HepG2 (cell line): ENCODE results near the gene BTBD3. TPM values are rescaled to one million over a fixed set of nuclear protein-coding genes. Genes with fewer than 3 reads are reported as not detected.

ENCODE experiments used
- ATRX ChIP-seq: sonication (generic); formaldehyde crosslinking; IDR thresholded peaks from 2 replicates; pipeline ENCODE4 v1.4.0; 2020; ENCODE audit warnings: missing genetic modification reagents, borderline replicate concordance
- ETS1 ChIP-seq: sonication (generic); formaldehyde crosslinking; IDR thresholded peaks from 2 replicates; pipeline ENCODE4 v1.4.0; 2020; ENCODE audit warnings: missing genetic modification reagents
- ETV6 ChIP-seq: sonication (generic); formaldehyde crosslinking; conservative IDR thresholded peaks from 2 replicates; pipeline ENCODE4 v1.4.0; 2020; ENCODE audit warnings: missing genetic modification reagents
- HNF4A ChIP-seq: sonication (generic); formaldehyde crosslinking; IDR thresholded peaks from 2 replicates; pipeline ENCODE4 v1.4.0; 2020; ENCODE audit warnings: missing genetic modification reagents
- KDM5B ChIP-seq: sonication (generic); formaldehyde crosslinking; IDR thresholded peaks from 2 replicates; pipeline ENCODE4 v1.4.0; 2020; ENCODE audit warnings: missing genetic modification reagents, mild to moderate bottlenecking, borderline replicate concordance
- MAFG ChIP-seq: sonication (generic); formaldehyde crosslinking; IDR thresholded peaks from 2 replicates; pipeline ENCODE4 v1.5.1; 2020; ENCODE audit warnings: mild to moderate bottlenecking, missing genetic modification reagents
- NCOA5 ChIP-seq: sonication (generic); formaldehyde crosslinking; IDR thresholded peaks from 2 replicates; pipeline ENCODE4 v1.4.0; 2020; ENCODE audit warnings: missing genetic modification reagents
- POLR2AphosphoS2 ChIP-seq: IDR thresholded peaks from 2 replicates; pipeline ENCODE4 v1.6.1; 2011; ENCODE audit warnings: low read depth, low read length, improper control_type of control experiment
- RARG ChIP-seq: sonication (generic); formaldehyde crosslinking; IDR thresholded peaks from 2 replicates; pipeline ENCODE4 v1.4.0; 2020; ENCODE audit warnings: low read depth, mild to moderate bottlenecking, missing genetic modification reagents
- SRSF9 ChIP-seq: fragments of 200-400 bp; formaldehyde crosslinking; IDR thresholded peaks from 2 replicates; pipeline ENCODE4 v1.6.1; 2018; ENCODE audit warnings: borderline replicate concordance, mild to moderate bottlenecking, low read depth, low read length; ENCODE audit not compliant: insufficient read depth, poor library complexity, severe bottlenecking
- ZBTB20 ChIP-seq: sonication (generic); formaldehyde crosslinking; IDR thresholded peaks from 2 replicates; pipeline ENCODE4 v1.8.1; 2023; ENCODE audit warnings: missing genetic modification reagents, low read depth, mild to moderate bottlenecking, borderline replicate concordance
- ZFY ChIP-seq: sonication (generic); formaldehyde crosslinking; IDR thresholded peaks from 2 replicates; pipeline ENCODE4 v1.4.0; 2020; ENCODE audit warnings: missing genetic modification reagents
- polyA plus RNA-seq, 8 experiments: library from polyadenylated mRNA; depleted of rRNA in 3 of 8; stranded (reverse) in 7 of 8; unstranded in 1 of 8; fragments of >200 nt; fragmentation: Illumina TruSeq in 4 of 8; extraction: Trizol in 4 of 8; gene quantifications; 2 replicates each; pipeline versions ENCODE4 v1.2.1 to v1.2.3, GENCODE V29; 2011 to 2016; ENCODE audit warnings: low read depth in 4 of 8, missing spikeins in 1 of 8, mixed read lengths in 1 of 8; ENCODE audit not compliant: insufficient read depth in 1 of 8
- total RNA-seq, 5 experiments: library from RNA; depleted of rRNA; stranded (reverse); fragments of >200 nt; fragmentation: Illumina TruSeq; extraction: Trizol; gene quantifications; 2 replicates each; pipeline ENCODE4 v1.2.3, GENCODE V29; 2016; ENCODE audit warnings: low read depth in 1 of 5
- TF ChIP-seq, protein P1 (sequence below): sonication (generic); formaldehyde crosslinking; IDR thresholded peaks from 2 replicates; pipeline ENCODE4 v1.8.0; 2023; ENCODE audit warnings: mild to moderate bottlenecking, missing genetic modification reagents
- TF ChIP-seq, protein P2 (sequence below): sonication (generic); formaldehyde crosslinking; IDR thresholded peaks from 2 replicates; pipeline ENCODE4 v1.5.0; 2020; ENCODE audit warnings: mild to moderate bottlenecking, missing genetic modification reagents
- TF ChIP-seq, protein P3 (sequence below): IDR thresholded peaks from 2 replicates; pipeline ENCODE4 v1.6.1; 2016; ENCODE audit warnings: low read depth, borderline replicate concordance
- TF ChIP-seq, protein P4 (sequence below): sonication (generic); formaldehyde crosslinking; IDR thresholded peaks from 2 replicates; pipeline ENCODE4 v1.4.0; 2020; ENCODE audit warnings: missing genetic modification reagents
- TF ChIP-seq, protein P5 (sequence below): sonication (generic); formaldehyde crosslinking; IDR thresholded peaks from 2 replicates; pipeline ENCODE4 v1.5.1; 2020; ENCODE audit warnings: missing genetic modification reagents, mild to moderate bottlenecking, borderline replicate concordance
- TF ChIP-seq, protein P6 (sequence below): sonication (generic); formaldehyde crosslinking; conservative IDR thresholded peaks from 2 replicates; pipeline ENCODE4 v1.4.0; 2020; ENCODE audit warnings: missing genetic modification reagents

Gene BTBD3
- total and polyA plus RNA-seq, 2 of the 13 experiments (the other 11 are each of a cell fraction or from before 2014, with no cell fraction given) = 32.2 to 41.8 TPM

DNA sequence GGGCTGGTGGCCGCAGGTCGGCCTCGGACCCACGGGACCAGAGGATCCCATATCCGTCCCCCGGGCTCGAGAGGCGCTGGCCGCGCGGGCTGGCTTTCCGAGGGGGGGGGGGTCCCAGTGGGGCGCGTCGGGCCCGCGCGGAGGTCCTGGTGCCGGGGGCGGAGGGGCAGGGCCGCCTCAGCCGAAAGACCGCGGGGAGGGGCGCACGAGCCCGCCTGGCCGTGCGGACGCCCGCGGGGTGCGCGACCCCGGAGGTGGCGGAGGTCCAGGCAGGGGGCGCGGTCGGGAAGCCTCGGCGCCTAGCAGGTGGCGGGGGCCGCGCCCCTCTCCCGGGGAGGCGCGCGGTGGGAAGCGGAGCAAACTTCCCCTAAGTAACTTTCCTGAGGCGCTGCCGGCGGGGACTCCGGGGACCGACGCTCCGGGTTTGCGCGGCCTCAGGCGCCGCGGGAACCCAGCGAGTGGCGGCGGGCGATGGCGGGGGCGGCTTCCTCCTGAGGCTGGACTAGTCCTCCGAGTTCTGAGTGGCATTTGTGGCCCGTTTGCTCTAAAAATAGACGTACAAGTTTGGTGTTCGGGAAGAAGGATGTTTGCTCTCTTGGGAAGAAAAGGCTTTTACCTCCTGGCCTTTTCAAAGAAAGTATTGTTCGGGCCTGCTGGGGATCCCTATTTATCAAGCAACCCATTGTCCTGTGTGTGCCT lies 26.5 kb upstream of the BTBD3 start (continued):
- TF ChIP-seq, protein P1, sequence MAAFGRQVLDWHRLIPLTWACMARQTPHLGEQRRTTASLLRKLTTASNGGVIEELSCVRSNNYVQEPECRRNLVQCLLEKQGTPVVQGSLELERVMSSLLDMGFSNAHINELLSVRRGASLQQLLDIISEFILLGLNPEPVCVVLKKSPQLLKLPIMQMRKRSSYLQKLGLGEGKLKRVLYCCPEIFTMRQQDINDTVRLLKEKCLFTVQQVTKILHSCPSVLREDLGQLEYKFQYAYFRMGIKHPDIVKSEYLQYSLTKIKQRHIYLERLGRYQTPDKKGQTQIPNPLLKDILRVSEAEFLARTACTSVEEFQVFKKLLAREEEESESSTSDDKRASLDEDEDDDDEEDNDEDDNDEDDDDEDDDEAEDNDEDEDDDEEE = peak; percentile 73; the same call in 1 of the 2 replicates
- no peak for TF ChIP-seq NCOA5
- TF ChIP-seq HNF4A (CRISPR knock-in tag) = no peak
- TF ChIP-seq, protein P2, sequence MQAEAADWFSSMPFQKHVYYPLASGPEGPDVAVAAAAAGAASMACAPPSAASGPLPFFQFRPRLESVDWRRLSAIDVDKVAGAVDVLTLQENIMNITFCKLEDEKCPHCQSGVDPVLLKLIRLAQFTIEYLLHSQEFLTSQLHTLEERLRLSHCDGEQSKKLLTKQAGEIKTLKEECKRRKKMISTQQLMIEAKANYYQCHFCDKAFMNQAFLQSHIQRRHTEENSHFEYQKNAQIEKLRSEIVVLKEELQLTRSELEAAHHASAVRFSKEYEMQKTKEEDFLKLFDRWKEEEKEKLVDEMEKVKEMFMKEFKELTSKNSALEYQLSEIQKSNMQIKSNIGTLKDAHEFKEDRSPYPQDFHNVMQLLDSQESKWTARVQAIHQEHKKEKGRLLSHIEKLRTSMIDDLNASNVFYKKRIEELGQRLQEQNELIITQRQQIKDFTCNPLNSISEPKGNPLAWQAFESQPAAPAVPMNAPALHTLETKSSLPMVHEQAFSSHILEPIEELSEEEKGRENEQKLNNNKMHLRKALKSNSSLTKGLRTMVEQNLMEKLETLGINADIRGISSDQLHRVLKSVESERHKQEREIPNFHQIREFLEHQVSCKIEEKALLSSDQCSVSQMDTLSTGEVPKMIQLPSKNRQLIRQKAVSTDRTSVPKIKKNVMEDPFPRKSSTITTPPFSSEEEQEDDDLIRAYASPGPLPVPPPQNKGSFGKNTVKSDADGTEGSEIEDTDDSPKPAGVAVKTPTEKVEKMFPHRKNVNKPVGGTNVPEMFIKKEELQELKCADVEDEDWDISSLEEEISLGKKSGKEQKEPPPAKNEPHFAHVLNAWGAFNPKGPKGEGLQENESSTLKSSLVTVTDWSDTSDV (CRISPR knock-in tag) = 0 out of 2 replicates have a peak, but pooled peaks have one; percentile 45
- no peak for TF ChIP-seq ETV6 (CRISPR knock-in tag)
- no peak for TF ChIP-seq ETS1 (CRISPR knock-in tag)
- TF ChIP-seq, protein P3, sequence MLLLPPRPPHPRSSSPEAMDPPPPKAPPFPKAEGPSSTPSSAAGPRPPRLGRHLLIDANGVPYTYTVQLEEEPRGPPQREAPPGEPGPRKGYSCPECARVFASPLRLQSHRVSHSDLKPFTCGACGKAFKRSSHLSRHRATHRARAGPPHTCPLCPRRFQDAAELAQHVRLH (CRISPR knock-in tag) = no peak
- no peak for TF ChIP-seq SRSF9
- TF ChIP-seq ZFY (CRISPR knock-in tag) = peak; percentile 88
- no peak for TF ChIP-seq MAFG
- no peak for TF ChIP-seq POLR2AphosphoS2
- no peak for TF ChIP-seq RARG
- TF ChIP-seq ZBTB20 (CRISPR knock-in tag) = no peak
- TF ChIP-seq, protein P4, sequence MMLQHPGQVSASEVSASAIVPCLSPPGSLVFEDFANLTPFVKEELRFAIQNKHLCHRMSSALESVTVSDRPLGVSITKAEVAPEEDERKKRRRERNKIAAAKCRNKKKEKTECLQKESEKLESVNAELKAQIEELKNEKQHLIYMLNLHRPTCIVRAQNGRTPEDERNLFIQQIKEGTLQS = no peak
- peak; percentile 64; the same call in 1 of the 2 replicates for TF ChIP-seq KDM5B (CRISPR knock-in tag)
- TF ChIP-seq, protein P5, sequence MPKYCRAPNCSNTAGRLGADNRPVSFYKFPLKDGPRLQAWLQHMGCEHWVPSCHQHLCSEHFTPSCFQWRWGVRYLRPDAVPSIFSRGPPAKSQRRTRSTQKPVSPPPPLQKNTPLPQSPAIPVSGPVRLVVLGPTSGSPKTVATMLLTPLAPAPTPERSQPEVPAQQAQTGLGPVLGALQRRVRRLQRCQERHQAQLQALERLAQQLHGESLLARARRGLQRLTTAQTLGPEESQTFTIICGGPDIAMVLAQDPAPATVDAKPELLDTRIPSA (CRISPR knock-in tag) = no peak
- no peak for TF ChIP-seq ATRX (CRISPR knock-in tag)
- TF ChIP-seq, protein P6, sequence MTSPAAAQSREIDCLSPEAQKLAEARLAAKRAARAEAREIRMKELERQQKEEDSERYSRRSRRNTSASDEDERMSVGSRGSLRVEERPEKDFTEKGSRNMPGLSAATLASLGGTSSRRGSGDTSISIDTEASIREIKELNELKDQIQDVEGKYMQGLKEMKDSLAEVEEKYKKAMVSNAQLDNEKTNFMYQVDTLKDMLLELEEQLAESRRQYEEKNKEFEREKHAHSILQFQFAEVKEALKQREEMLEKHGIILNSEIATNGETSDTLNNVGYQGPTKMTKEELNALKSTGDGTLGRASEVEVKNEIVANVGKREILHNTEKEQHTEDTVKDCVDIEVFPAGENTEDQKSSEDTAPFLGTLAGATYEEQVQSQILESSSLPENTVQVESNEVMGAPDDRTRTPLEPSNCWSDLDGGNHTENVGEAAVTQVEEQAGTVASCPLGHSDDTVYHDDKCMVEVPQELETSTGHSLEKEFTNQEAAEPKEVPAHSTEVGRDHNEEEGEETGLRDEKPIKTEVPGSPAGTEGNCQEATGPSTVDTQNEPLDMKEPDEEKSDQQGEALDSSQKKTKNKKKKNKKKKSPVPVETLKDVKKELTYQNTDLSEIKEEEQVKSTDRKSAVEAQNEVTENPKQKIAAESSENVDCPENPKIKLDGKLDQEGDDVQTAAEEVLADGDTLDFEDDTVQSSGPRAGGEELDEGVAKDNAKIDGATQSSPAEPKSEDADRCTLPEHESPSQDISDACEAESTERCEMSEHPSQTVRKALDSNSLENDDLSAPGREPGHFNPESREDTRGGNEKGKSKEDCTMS (CRISPR knock-in tag) = no peak
